HG02678 (cell line): Measurements from ENCODE around the gene MRM2.
"Not testable (repeated sequence)": the region's sequence is repeated elsewhere in the genome, so short reads cannot be mapped to it uniquely, and the experiment has no call there.

ENCODE experiments used
- ATAC-seq: cut with Tn5 transposase; IDR thresholded peaks from one replicate; pipeline ENCODE4 v1.9.1; 2021; ENCODE audit warnings: mild to moderate bottlenecking, moderate library complexity; ENCODE audit not compliant: unreplicated experiment

The MRM2 gene

GRCh38 chr7:2269089-2269990 is 27.3 kb upstream of the MRM2 start:
- ATAC-seq, result not testable (repeated sequence)

GRCh38 chr7:2266911-2267310 is 24.9 kb upstream of the MRM2 start:
- ATAC-seq, result no peak

DNA sequence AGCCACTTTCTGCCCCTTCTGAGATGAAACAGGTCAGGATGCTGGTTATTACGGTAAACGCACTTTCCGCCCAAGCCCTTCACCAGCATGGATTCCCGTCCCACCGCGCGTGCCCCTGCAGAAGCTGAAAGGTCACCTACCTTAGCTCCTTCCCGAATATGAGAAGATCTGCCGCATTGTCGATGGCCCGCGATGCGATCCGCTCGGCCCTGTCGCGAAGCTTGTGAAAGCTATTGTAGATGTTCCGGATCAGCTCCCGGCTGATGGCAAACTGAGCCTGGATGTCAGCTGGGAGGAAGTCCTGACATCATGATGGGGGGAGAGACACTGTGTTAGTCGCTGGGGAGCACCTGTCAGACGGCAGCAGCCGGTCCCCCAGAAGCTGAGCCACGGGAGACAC is 22.2 kb upstream of the MRM2 start:
- no peak for ATAC-seq

DNA sequence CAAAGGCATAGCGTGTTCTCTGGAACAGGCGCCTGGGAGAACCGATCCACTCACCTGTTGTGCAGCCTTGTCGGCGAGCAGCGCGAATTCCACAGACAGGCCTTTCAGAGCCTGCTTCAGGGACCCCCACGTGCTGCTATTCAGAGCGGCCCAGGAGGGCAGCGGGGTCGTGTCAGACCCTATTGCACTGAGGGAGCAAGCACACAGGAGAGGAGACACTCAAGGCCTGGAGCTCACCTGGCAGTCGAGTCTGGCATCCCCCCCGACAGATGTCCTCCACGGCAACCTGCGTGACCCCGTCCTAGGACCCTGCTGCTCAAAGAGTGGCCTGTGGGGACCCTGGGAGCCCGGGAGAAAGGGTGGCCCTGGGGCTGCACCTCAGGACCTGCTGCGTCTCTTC is 21.2 kb upstream of the MRM2 start:
- ATAC-seq, result no peak

- ATAC-seq, result no peak
Observed at GRCh38 chr7:2261611-2262010, 19.6 kb upstream of the MRM2 start.

- no peak for ATAC-seq
Observed at GRCh38 chr7:2260820-2261219, 18.8 kb upstream of the MRM2 start.

DNA sequence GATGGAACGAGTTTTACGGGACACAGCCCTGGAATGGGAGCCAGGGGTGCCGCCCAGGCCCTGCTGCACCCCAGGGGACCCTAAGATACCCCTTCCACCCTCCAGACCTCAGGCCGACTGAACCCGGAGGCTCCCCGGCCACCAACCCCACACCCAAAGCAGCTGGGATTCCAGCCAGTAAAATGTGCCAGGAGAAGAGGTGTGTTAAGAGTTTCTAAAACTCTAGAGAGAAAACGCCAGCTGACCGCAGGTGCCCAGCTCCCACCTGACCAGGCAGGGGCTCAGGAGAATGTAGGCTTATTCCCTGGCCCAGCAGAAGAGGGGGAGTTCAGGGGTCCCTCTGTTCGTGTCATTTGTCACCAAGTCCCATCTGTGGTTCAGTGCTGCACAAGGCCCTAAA is 17.5 kb upstream of the MRM2 start:
- ATAC-seq, result no peak

- ATAC-seq, result peak; percentile 61
Observed at GRCh38 chr7:2258661-2259365, 16.8 kb upstream of the MRM2 start.

GRCh38 chr7:2257651-2258050 is 15.6 kb upstream of the MRM2 start:
- no peak for ATAC-seq

GRCh38 chr7:2257046-2257551 is 15.1 kb upstream of the MRM2 start:
- no peak for ATAC-seq

GRCh38 chr7:2256306-2257045 is 14.5 kb upstream of the MRM2 start:
- ATAC-seq, result no peak

GRCh38 chr7:2255145-2256139 is 13.4 kb upstream of the MRM2 start:
- no peak for ATAC-seq

GRCh38 chr7:2254429-2255144 is 12.6 kb upstream of the MRM2 start:
- ATAC-seq, result no peak

- ATAC-seq, result no peak
Observed at GRCh38 chr7:2253525-2254244, 11.7 kb upstream of the MRM2 start.

GRCh38 chr7:2253021-2253420 is 11.0 kb upstream of the MRM2 start:
- ATAC-seq, result no peak

DNA sequence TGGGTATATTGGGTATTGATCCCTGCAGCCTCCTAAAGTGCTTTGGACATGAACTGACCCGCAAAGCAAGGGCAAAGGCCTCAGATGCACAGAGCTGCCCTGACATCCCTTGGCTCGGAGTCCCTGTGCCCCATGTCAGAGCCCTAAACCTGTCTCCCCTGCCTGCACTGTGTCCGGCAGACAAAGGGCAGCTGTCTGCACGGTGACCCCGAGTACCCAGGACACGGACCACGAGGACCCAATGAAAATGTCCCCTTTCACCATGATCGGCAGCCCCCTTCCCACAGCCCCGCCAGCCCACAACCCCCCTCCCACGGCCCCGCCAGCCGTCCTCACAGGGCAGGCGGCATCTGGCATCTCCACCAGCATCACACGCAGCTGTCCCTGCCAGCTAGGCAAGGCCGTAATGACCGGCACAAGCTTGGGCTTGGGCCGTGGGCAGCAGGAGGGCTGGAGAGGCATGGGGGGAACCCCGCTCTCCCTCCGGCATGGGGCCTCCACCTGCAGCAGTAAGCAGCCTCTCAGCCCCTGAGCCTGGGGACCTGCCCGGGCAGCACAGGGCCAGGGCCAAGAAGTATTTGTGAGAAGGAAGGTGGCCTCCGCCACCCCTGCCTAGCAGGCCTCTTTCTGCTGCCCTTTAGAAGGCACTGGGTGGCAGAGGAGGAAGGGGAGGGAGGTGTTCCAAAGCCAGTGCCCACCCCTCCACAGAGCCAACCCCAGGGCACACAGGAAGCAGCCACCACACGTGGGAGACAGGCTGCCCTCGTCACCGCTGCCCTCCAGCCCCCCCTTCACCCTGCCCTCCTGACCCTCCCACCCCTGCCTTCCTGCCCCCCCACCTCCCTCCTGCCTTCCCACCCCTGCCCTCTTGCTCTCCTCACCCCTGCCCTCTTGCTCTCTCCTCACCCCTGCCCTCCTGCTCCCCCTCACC is 10.1 kb upstream of the MRM2 start:
- no peak for ATAC-seq

DNA sequence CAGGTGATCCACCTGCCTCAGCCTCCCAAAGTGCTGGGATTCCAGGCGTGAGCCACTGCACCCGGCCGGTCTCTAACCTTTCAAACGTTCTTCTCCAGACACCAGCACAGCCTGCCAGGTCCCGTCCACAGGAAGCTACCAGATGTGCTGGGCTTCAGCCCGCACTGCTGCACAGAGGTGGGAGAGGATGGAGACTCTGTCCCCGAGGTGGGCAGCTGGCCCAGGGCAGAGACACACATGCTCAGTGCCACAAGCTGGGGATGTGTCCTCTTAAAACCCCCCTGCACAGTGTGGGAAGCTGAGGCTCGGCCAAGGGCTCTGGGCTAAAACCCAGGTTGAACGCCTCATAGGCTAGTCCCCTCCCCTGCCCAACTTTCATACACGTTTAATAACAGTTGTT is 9.4 kb upstream of the MRM2 start:
- ATAC-seq, result no peak
